Nephron progenitor cell (in vitro differentiated cells): Measurements from ENCODE around the gene AUH.
A peak's percentile ranks its signal among the peaks of the same experiment; 100 is the strongest.

Experiments used
- DNase-seq: peaks from one replicate; pipeline ENCODE4 v3.0.0; 2021
- H3K27ac Mint-ChIP-seq: 2 replicates; pipeline ENCODE4 v1.8.0; 2021; ENCODE audit warnings: mild to moderate bottlenecking, moderate library complexity, mixed read lengths
- H3K27me3 Mint-ChIP-seq: 2 replicates; pipeline ENCODE4 v1.8.0; 2021; ENCODE audit warnings: mild to moderate bottlenecking, low read depth, mixed read lengths; ENCODE audit not compliant: poor library complexity
- H3K36me3 Mint-ChIP-seq: 2 replicates; pipeline ENCODE4 v1.8.0; 2021; ENCODE audit warnings: low read depth, mixed read lengths
- H3K4me1 Mint-ChIP-seq: 2 replicates; pipeline ENCODE4 v1.8.0; 2021; ENCODE audit warnings: mixed read lengths
- H3K4me3 Mint-ChIP-seq: 2 replicates; pipeline ENCODE4 v1.8.0; 2021; ENCODE audit warnings: mild to moderate bottlenecking, moderate library complexity, mixed read lengths
- H3K9me3 Mint-ChIP-seq: 2 replicates; pipeline ENCODE4 v1.8.0; 2021; ENCODE audit warnings: mild to moderate bottlenecking, moderate library complexity, mixed read lengths
- CTCF ChIP-seq: fragments of 200-600 bp; sonication (generic); IDR thresholded peaks from 2 replicates; pipeline ENCODE4 v1.5.0; 2021; ENCODE audit warnings: antibody characterized with exemption

The AUH gene

DNA sequence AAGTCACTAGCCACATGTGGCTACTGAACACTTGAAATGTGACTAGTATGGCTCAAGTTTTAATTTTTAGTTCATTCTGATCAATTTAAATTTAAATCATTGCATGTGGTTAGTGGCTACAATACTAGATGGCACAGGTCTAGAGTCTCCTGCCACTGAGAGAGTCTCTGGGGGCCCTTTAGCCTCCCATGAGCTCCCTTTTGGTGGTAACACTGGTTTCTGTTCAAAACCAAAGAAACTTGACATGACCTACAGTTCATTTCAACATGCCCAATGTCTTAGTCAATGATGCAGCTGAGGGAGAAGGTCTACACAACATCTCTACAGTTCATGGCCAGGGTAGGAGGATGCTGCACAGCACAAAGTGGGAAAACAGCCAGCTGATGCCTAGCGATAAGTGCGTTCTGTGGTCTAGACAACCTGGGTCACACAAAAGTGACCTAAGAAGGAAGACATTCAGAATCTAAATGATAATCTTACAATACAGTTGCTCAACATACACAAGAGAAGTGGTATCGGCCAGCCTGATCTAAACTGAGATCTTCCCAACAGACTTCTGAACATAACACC, 121.0 kb downstream of the AUH start:
- no peak overlapping the region for H3K27ac Mint-ChIP-seq
- H3K4me1 Mint-ChIP-seq = peaks cover 6% of the 10 kb centered on the region
- TF ChIP-seq CTCF = no peak
- H3K4me3 Mint-ChIP-seq = no peak overlapping the region
- DNase-seq = no peak
- H3K36me3 Mint-ChIP-seq = no peaks in the 10 kb centered on the region
- no peaks in the 10 kb centered on the region for H3K9me3 Mint-ChIP-seq
- H3K27me3 Mint-ChIP-seq = peaks cover 3% of the 10 kb centered on the region

DNA sequence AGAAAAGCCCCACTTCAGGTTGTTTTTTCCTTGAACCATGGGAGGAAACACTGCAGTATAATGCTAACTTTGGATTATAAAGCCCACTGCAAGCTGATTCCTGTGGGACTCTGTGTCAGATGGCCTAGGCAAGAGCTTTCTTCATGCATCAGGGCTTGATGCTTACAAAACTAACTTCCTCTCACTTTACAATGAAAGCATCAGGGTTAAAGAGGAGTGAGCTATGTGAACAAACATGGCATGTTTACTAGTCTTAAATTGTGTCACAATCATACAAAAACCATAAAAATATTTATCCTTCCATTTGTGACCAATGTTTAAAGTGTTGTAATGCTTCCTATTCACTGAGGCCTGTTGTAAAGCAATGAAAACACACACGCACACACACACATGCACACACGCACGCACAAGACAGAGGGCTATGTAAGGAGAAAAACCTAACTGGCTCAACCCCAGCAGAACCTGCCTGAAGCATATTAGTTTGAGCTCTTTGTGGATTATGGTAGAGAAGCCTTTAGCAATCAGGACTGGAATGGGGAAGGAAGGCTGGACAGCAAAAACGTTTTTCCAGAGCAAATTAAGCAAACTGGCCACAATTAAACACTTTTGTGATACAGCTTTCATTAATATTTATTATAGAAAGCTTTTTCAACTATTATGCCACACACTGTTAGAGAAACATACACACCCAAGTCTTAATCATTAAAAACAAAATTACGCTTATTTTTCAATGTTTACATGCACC, 122.2 kb downstream of the AUH start:
- Mint-ChIP-seq H3K27ac (no peak overlapping the region), H3K36me3 (no peaks in the 10 kb centered on the region), H3K9me3 (no peaks in the 10 kb centered on the region), H3K4me3 (no peak overlapping the region), H3K27me3 (peaks cover 5% of the 10 kb centered on the region), H3K4me1 (peaks cover 4% of the 10 kb centered on the region)
- DNase-seq = no peak
- no peak for TF ChIP-seq CTCF

GRCh38 chr9:91234523-91234922, 127.2 kb downstream of the AUH start:
- H3K9me3 Mint-ChIP-seq = peaks cover 17% of the 10 kb centered on the region
- H3K4me3 Mint-ChIP-seq = no peak overlapping the region
- TF ChIP-seq CTCF = no peak
- peak; percentile 42 for DNase-seq
- H3K27me3 Mint-ChIP-seq = peaks cover 6% of the 10 kb centered on the region
- peaks cover 24% of the 10 kb centered on the region for H3K36me3 Mint-ChIP-seq
- H3K27ac Mint-ChIP-seq = no peak overlapping the region
- H3K4me1 Mint-ChIP-seq = no peaks in the 10 kb centered on the region

- H3K4me3 Mint-ChIP-seq = no peak overlapping the region
- H3K9me3 Mint-ChIP-seq = peaks cover 29% of the 10 kb centered on the region
- no peak for TF ChIP-seq CTCF
- H3K27me3 Mint-ChIP-seq = peaks cover 6% of the 10 kb centered on the region
- peaks cover 28% of the 10 kb centered on the region for H3K36me3 Mint-ChIP-seq
- no peaks in the 10 kb centered on the region for H3K4me1 Mint-ChIP-seq
- no peak overlapping the region for H3K27ac Mint-ChIP-seq
- DNase-seq = no peak
Observed at GRCh38 chr9:91231619-91232018, 130.1 kb downstream of the AUH start.

DNA sequence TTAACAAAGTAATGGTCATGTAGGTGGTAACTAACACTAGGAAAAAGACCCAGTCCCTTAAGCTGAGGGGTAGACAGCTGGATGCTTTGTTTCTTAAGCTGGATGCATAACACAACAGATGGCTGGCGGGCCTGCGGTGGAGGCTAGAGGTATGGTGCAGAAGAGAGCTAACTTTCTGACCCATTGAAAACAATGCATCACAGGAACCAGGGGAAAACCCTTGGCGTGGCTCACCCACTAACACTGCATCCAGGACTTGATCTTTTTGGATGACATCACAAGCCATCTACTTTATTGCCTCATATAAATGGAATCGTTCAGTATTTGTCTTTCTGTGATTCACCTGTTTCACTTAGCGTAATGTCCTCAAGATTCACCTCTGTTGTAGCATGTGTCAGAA, 138.7 kb downstream of the AUH start:
- Mint-ChIP-seq H3K27ac (no peak overlapping the region), H3K36me3 (peaks cover 35% of the 10 kb centered on the region), H3K9me3 (peaks cover 9% of the 10 kb centered on the region), H3K4me3 (no peak overlapping the region), H3K27me3 (peaks cover 3% of the 10 kb centered on the region), H3K4me1 (no peaks in the 10 kb centered on the region)
- no peak for DNase-seq
- TF ChIP-seq CTCF = no peak

- no peak for DNase-seq
- Mint-ChIP-seq H3K9me3 (peaks cover 6% of the 10 kb centered on the region), H3K27me3 (peaks cover 3% of the 10 kb centered on the region), H3K4me3 (no peak overlapping the region), H3K4me1 (no peaks in the 10 kb centered on the region), H3K27ac (no peak overlapping the region), H3K36me3 (peaks cover 36% of the 10 kb centered on the region)
- TF ChIP-seq CTCF = no peak
Observed at GRCh38 chr9:91222457-91222856, 139.3 kb downstream of the AUH start.
